Right ventricle myocardium inferior (tissue), 1 donor: ENCODE measurements around the gene STOML1. TPM values are rescaled to one million over a fixed set of nuclear protein-coding genes. Genes with fewer than 3 reads are reported as not detected.

Source experiments
- ATAC-seq: fragments of 200-7000 bp; cut with Tn5 transposase; one replicate; pipeline ENCODE4 v1.9.1; 2020; ENCODE audit warnings: mild to moderate bottlenecking, moderate library complexity
- DNase-seq: peaks from one replicate; pipeline ENCODE4 v3.0.0; 2021; ENCODE audit errors: missing footprints
- intact Hi-C: fragments of 100-400 bp; cut with DNase I; formaldehyde crosslinking; loops from one replicate; pipeline ENCODE4 v1.11.0; 2022
- long read RNA-seq: library from polyadenylated mRNA; unstranded; transcript quantifications from one replicate; pipeline ENCODE4 v2.0.0, GENCODE V29; 2021
- total RNA-seq: library from RNA; stranded (reverse); fragmentation: NEBNext Ultra II Directional; extraction: Animal tissue kit (Norgen Biotek cat#: 25700); gene quantifications from one replicate; pipeline ENCODE4 v1.2.1, GENCODE V29; 2021
- donor health status: DM: no; HTN: yes; CAD: no; lungs with severe emphysema.

The STOML1 gene, protein sequence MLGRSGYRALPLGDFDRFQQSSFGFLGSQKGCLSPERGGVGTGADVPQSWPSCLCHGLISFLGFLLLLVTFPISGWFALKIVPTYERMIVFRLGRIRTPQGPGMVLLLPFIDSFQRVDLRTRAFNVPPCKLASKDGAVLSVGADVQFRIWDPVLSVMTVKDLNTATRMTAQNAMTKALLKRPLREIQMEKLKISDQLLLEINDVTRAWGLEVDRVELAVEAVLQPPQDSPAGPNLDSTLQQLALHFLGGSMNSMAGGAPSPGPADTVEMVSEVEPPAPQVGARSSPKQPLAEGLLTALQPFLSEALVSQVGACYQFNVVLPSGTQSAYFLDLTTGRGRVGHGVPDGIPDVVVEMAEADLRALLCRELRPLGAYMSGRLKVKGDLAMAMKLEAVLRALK
- 31.2 TPM for total RNA-seq
- long read RNA-seq, full-length matches to known transcripts, result 16 of 31 reads
- long read RNA-seq, partial matches to known transcripts, result 2 of 31 reads
- long read RNA-seq, other reads (novel, unspliced or antisense), result 13 of 31 reads

DNA sequence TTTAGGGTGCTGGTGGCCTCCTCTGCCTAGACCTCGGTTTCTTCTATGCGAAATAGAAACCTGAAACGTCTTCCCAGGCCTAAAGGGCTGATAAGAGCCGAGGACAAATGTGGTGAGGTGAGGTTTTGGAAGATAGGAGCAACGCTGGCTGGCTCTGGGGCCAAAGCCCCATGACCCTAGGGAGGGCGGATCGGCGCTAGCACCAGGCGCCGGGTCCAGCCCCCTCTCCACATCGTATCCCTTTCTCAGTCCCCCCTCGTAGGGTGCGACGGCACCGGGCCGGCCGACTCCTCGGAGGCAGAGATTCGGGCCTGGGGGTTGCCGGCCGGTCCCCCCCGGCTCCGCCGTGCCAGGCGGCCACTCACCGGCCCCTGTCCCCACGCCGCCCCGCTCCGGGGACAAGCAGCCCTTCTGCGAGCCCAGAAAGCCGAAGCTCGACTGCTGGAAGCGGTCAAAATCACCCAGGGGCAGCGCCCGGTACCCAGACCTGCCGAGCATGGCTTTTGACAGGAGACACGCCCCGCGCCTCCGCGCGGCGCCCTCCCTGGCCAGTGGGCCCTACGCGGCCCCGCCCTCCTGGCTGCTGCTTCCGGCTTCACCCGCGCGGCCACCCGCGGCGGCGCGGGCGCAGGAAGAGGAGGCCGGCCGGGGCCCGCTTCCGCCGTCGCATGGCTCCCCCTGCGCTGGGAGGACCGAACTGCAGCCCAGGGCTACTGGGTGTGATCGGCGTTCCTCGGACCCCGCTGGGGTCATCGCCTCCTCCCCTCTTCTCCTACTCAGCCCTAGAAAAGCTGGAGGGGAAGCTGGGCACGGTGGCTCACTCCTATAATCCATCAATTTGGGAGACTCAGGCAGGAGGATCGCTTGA is at the start of gene STOML1:
TSS of gene STOML1 (minus strand) at position 570 of the 868 bp plus-strand sequence. CDS start at position 498, 72 bp downstream.
- ATAC-seq, result peak; percentile 93
- intact Hi-C loops, result loop anchor here (5.0 kb wide), 1 partner anchor 55 kb away; no protein-coding TSS in a partner anchor
- peak; percentile 98 for DNase-seq

DNA sequence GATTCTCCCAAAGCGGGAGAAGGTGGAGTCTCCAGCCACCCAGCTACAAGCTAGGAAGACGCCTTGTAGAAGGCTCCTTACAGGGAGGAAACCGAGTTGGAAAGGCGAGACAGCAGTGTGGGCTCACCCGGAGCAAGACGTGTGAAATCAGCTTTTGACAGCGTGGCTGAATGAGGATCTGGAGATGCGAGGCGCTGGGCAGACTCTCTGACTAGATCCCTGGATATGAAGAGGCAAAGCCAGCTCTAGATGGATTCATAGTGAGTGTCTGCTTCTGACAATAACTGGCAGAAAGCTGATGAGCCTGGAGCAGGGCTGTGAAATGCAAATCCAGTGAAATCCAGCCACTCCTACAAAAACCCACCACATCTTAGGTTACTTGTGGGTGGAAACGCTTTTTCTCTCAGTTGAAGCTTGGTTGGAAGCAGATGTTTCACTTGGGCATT is 49.2 kb upstream of the STOML1 start:
- DNase-seq (no peak), ATAC-seq (no peak)
- intact Hi-C loops, result no loop called here

DNA sequence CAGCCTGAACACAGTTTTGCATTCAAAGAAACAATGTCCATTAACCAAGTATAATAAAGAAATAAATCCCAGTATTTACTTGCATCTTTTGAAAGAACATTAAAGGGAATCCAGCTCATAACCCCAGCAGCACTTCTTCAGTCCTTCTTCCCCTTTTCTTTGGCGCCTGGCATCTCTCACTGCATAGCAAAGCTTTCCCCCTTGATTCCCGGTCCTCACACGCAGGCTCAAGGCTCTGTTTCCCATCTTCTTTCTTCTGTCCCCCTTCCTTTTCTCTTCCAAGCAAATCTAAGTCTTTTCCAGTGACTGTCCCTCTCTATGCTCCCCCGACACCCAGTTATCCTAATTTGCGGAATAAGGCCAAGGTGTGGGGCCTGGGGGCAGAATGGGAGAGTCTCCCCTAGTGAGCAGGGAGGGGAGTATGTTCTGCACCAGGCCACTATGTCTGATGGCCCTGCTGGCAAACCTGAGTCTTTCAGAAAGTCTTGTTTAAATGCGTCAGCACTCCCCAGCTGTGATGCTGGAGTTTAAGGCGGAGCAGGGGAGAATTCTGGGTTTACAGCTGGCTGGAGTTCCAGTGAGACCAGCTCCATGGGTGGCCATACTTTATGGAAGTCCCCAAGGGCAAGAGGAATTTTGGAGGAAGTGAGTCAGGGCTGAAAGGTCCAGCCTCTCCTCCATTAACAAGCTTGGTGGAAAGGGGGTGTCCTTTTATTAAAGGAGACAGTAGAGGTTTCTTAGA is 48.2 kb upstream of the STOML1 start:
- DNase-seq, result peak; percentile 71
- peak; percentile 73 for ATAC-seq
- intact Hi-C loops, result no loop called here

DNA sequence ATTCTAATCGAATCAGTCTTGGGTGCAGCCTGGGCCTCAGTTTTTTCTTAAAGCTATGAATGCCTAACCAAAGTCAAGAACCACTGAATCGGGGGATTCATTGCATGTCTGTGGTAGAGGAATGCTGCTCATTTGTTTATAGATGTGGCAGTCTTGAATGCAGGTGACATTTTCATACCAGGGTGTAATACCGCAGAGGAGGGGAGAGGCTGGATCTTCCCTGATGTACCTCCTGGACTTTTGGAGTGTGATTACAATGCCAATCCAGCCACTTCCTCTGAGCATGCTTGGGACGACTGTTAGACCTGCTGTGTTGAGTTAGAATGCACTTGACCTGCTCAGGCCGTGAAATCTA is 47.5 kb upstream of the STOML1 start:
- intact Hi-C loops, result no loop called here
- ATAC-seq, result no peak

DNA sequence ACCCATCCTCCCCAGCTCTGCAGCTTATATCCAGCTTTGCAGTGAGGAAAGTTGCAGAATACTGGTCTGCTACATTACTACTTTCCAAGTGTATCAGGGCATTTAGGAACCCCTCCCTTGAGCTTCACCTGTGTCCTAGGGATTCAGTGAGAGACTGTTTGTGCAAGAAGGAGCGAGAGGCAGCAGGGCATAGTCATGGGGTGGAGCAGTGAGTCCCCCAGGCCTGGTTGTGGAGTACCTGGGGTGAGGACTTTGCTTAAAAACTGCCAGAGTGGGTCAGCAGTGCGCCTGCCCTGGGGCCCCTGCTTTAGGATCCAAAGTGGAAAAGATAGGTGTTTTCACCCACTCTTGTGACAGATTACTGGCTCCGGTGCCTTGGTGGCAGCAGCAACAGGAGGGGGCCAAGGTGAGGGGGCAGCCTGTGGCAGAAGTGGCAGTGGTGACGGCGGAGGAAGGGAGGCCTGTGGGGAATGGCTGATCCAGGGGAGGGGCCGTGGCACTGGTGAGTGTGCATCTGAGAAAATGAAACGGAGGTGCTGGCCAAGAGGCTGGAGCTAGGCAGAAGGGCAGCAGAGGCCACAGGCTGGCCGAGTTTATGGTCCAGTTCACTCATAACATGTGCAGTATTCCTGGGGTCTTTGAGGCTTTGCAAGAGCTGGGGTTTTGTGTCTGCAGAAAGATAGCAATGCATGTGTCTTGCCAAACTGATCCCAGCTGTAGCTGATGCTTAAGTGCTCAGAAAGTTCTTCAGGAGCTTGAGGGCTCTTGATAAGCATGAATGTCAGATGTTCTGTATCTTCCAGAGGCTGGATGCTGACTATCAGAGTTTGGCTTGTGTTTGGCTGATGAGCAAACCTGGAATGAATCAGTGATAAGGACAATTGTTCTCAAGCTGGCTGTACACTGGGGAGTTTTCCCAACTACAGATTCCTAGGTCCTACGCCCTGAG is 46.9 kb upstream of the STOML1 start:
- DNase-seq (no peak), ATAC-seq (no peak)
- intact Hi-C loops, result no loop called here

More for the DNA sequence above, 47.5 kb upstream of the STOML1 start:
- no peak for DNase-seq

DNA sequence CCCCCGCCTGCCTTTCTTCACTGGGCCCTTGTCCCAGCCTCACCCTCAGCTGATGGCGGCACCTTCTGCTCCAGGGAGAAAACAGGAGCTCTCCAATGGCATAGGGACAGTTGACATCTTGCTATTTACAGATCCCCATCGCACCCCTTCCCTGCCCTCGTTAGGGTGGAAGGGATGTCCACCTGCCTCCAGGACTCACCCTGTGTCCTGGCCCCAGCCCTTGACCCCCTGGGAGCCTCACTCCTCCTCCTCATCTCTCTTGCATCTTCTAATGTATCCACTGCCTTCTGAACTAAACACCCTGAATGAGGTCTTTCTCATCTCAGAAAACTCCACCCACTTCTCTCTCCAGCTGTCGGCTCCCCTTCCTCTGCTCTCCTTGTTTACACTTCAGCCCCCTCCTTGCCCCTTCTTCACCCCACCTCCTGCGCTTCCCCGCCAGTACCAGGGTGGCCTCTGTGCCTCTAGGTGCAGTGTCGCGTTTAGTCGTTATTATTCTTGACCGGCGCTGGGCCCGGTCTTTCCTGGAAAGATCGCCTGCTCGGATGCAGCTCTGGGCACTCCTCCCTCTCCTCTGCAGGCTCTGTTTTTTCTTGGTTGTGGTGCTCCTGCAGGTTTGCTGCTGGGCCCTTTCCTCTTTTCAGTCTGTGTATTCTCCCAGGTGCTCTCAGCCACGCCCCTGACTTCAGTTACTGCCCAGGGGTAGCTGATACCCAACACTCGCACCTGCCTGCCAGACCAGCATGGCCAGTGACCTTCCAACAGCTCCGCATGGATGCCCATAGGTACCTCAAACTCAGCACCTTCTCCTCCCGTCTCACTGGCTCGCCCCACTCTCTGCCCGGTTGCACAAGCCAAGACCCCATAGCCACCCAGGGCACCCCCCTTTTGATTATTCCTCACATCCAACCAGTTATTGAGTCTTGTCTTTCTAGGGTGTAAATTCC is 45.3 kb upstream of the STOML1 start:
- ATAC-seq, result no peak
- intact Hi-C loops, result loop anchor here (2.0 kb wide), 1 partner anchor 65 kb away; no protein-coding TSS in a partner anchor
- no peak for DNase-seq

DNA sequence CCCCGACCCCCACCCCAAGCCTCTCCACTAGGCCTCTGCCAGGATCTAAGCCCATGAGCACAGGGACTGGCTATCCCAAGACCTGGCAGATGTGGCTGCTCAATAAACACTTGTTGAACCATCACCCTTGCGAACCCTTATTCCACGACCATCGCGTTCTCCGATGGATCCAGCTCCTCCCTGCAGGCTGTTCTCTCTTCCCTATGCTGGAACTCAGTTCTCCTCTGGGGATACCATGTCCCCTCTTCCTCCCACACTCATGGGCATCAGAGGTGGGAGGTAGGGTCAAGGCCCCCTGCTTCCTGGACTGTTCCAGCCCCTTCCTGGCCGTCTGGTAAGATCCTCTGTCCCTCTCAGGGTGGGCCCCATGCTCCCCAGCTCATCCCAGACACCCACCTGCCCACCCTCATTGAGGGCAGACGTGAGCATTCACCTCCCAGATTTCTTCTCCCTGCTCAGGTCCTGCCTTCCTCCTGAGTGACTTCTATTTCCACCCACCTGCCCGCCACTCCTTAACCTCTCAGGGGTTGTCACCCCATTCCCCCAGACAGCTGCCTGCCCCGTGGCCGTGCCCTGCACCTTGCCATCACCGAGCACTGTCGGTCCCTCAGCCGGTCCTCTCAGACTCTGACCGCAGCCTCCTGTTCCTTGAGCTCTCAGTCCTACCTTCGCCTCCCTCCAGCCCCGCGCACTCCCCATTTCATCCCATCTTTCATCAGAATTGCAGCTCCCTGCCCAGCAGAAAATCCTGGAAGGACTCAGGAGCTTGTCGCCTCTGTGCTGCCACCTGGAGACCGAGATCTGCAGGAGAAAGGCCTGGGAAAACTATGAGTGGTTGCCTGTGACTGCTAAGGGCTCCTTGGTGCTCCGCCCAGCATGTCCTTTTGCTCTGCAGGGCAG is 44.4 kb upstream of the STOML1 start:
- intact Hi-C loops, result loop anchor here (2.0 kb wide), 1 partner anchor 64 kb away; no protein-coding TSS in a partner anchor
- peak; percentile 73 for DNase-seq
- no peak for ATAC-seq

DNA sequence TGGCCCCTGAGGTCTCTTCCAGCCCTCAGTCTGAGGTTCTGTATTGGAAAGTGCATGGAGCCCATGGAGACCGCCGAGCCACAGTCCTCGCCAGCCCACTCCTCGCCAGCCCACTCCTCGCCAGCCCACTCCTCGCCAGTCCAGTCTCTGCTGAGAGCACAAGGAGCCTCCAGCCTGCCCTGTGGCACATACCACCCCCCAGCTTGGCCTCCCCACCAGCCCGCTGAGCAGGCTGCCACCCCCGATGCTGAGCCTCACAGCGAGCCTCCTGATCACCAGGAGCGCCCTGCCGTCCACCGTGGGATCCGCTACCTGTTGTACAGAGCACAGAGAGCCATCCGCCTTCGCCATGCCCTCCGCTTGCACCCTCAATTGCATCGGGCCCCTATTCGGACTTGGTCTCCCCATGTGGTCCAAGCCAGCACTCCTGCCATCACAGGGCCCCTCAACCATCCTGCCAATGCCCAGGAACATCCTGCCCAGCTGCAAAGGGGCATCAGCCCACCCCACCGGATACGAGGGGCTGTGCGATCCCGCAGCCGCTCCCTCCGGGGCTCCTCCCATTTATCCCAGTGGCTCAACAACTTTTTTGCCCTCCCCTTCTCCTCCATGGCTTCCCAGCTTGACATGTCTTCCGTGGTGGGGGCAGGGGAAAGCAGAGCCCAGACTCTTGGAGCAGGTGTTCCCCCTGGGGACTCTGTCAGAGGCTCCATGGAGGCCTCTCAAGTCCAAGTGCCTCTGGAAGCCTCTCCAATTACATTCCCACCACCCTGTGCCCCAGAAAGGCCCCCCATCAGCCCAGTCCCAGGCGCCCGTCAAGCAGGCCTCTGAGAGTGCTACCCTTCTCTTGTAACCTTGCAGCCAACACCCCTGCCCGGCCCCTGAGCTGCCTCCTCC is 43.3 kb upstream of the STOML1 start:
- intact Hi-C loops, result loop anchor here (2.0 kb wide), 1 partner anchor 63 kb away; no protein-coding TSS in a partner anchor
- no peak for DNase-seq
- ATAC-seq, result no peak

DNA sequence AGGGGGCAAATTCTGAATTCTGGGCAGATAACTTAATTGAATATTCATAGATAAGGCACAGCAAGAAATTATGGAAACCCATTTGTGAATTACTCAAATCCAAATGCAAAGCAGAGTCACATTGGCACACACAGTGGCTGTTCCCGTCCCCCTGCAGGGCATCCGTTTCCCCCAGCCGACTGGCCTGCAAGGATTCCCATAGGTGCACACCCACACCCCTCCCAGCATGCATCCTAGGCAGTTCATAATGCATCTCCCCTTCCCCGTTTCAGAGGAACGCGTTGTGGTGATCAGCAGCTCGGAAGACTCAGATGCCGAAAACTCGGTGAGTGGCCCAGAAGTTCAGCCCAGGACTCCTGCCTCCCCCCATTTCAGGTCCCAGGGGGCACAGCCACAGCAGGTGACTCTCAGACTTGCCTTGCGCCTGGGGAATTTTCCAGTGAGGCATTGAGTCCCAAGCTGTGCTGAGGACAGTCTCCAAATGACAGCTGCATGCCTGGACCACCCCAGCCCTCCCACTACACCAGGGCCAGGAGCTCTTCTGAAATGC is 42.2 kb upstream of the STOML1 start:
- intact Hi-C loops, result no loop called here
- ATAC-seq, result no peak

DNA sequence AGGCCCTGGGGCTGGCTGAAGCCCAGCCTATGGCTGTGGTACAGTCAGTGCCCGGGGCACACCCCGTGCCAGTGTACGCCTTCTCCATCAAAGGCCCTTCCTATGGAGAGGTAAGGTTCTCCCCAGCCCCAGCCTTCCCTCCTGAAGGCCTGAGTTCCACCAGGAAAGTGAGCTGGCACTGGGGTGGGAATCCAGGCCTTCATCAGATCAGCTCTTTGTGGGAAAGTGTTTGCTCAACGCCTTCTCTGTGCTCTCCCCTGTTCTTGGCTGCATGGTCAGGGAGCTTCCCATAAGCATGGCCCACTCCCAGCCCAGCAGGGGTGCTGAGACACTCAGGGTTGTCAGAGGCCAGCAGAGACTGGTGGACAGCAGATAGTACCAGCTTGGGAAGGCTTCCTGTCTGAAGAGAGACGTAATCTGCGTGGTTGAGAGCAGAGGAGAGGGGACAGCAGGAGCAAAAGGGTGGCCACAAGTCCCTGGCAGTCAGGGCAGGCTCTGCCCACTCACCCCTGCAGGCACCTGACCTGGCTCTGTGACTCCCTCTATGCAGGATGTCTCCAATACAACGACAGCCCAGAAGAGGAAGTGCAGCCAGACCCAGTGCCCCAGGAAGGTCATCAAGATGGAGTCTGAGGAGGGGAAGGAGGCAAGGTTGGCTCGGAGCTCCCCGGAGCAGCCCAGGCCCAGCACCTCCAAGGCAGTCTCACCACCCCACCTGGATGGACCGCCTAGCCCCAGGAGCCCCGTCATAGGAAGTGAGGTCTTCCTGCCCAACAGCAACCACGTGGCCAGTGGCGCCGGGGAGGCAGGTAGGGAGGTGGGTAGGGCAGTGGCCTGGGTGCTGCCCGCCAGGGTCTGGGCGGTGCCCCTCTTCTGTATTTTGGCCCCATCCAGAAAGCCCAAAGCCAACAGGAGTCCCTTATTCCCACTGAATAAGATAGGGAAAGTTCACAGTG is 40.8 kb upstream of the STOML1 start:
- ATAC-seq (peak; percentile 24), DNase-seq (no peak)
- intact Hi-C loops, result no loop called here

More for the DNA sequence above, 42.2 kb upstream of the STOML1 start:
- no peak for DNase-seq

DNA sequence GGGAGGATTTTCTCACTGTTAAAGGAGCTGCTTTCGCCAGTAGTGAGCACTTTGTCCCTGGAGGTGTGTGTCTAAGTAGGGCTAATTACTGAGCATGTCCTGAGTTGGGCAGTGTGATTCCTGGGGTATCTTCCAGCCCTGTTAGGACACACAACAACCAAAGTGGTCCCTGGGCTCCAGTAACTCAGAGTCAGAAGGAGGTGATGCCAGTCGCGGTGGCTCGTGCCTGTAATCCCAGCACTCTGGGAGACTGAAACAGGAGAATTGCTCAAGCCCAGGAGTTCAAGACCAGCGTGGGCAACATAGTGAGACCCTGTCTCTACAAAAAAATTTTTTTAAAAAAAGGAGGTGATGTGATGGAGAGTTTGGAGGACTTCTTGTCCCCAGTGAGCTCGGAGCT is 40.0 kb upstream of the STOML1 start:
- intact Hi-C loops, result no loop called here
- DNase-seq (no peak), ATAC-seq (no peak)

DNA sequence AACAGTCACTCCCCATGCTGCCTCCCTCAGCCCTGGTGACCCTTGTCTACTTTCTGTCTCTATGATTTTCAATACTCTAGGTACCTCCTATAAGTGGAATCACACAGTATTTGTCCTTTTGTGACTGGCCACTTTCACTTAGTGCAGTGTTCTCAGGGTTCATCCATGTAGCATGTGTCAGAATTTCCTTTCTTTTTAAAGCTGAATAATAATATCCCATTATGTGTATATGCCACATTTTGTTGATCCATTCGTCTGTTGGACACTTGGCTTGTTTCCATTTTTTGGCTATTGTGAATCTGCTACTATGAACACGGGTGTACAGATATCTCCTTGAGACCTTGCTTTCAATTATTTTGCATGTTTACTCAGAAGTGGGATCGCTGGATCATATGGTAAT is 36.6 kb upstream of the STOML1 start:
- DNase-seq (no peak), ATAC-seq (no peak)
- intact Hi-C loops, result no loop called here

DNA sequence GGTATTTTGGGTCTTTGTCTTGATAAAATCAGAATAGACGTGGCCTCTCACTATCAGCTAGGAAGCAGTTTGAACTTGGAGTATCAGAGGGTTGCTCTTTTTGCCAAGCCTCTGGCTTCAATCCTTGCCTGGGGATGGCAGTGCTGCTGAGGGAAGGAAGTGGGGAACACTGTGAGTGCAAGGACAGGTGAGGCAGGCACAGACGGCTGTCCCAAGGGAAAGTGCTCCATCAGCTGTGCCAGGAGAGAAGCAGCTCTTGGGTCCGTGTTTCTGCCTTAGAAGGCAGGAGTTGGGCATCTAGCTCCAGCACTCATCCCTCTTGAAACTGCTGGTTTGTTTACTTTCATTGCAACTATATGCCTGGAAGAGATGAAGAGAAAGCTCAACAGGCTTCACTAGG is 35.6 kb upstream of the STOML1 start:
- no peak for DNase-seq
- ATAC-seq, result no peak
- intact Hi-C loops, result no loop called here
